ENCODE measurements around the gene SERGEF. TPM values are rescaled to one million over a fixed set of nuclear protein-coding genes. Genes with fewer than 3 reads are reported as not detected.

The SERGEF gene
- total RNA-seq, 1 experiment from 2014 or later, result 31.4 TPM

GRCh38 chr11:17816232-17816931, 196.5 kb downstream of the SERGEF start:
- no peak overlapping the region for H4K8ac ChIP-seq (replicated peaks; ENCODE audit: insufficient read length, low read depth, low read length)
- Mint-ChIP-seq H3K4me1 (no peaks in the 10 kb centered on the region), H3K4me3 (no peak overlapping the region), H3K9me3 (no peaks in the 10 kb centered on the region), H3K27me3 (ENCODE audit: low read depth) (no peaks in the 10 kb centered on the region; the same call in 1 of the 2 replicates), H3K36me3 (ENCODE audit: insufficient read depth in 1 of 3, low read depth in 3 of 3) (no peaks in the 10 kb centered on the region), H3K27ac (peak overlapping the region in 1 of 3 experiments; percentile 46; a peak in 2 of 7 replicates)
- no peak overlapping the region for H3K18ac ChIP-seq (ENCODE audit: insufficient read length, low read depth, low read length)
- H3K27ac ChIP-seq (ENCODE audit: insufficient read length, low read depth, low read length), result no peak overlapping the region
- no peaks in the 10 kb centered on the region for H3K9me3 ChIP-seq (ENCODE audit: control insufficient read depth, low read depth, low read length)
- no peak overlapping the region for H2BK5ac ChIP-seq (ENCODE audit: insufficient read length, low read length)
- no peak overlapping the region for H3K56ac ChIP-seq (ENCODE audit: insufficient read length, low read depth, low read length)
- no peaks in the 10 kb centered on the region; the same call in 1 of the 2 replicates for H3K4me1 ChIP-seq (ENCODE audit: insufficient read depth, low read length)
- no peak overlapping the region for H4K91ac ChIP-seq (ENCODE audit: insufficient read length, low read depth, low read length)
- H3K79me1 ChIP-seq (ENCODE audit: insufficient read depth, low read depth, low read length, poor library complexity, severe bottlenecking), result no peaks in the 10 kb centered on the region
- no peaks in the 10 kb centered on the region for H3K23me2 ChIP-seq (ENCODE audit: insufficient read length, low read depth, low read length, poor library complexity, severe bottlenecking)
- no peak for DNase-seq
- H3K4me2 ChIP-seq (ENCODE audit: insufficient read depth, insufficient read length, low read length), result no peak overlapping the region
- WGBS (ENCODE audit: extremely low coverage, insufficient read length, low lambda C conversion rate), result no CpG with 5 or more reads among the region's 4 CpGs
- no peak overlapping the region for H2BK20ac ChIP-seq (ENCODE audit: low read depth, low read length, poor library complexity, severe bottlenecking)
- no peak overlapping the region for H3K23ac ChIP-seq (ENCODE audit: insufficient read length, low read depth, low read length)
- H4K5ac ChIP-seq (ENCODE audit: insufficient read length, low read depth, low read length), result no peak overlapping the region
- TF ChIP-seq CTCF (conservative IDR thresholded peaks at IDR 0.05), result no peak
- no peak overlapping the region for H2AK5ac ChIP-seq (ENCODE audit: insufficient read length, low read length)
- H3K4ac ChIP-seq (ENCODE audit: low read depth, low read length), result no peak overlapping the region
- H2AFZ ChIP-seq (ENCODE audit: low read length), result no peak overlapping the region
- no peak overlapping the region for H3T11ph ChIP-seq (ENCODE audit: low read length)
- H3K9ac ChIP-seq (ENCODE audit: extremely low read depth, insufficient read length, low read length), result no peak overlapping the region
- no peaks in the 10 kb centered on the region for H3K79me2 ChIP-seq (ENCODE audit: insufficient read depth, low read length)
- H2BK12ac ChIP-seq (ENCODE audit: insufficient read length, low read depth, low read length), result no peak overlapping the region
- H2BK15ac ChIP-seq (ENCODE audit: low read depth, low read length), result no peak overlapping the region
- no peak overlapping the region for H3K14ac ChIP-seq (ENCODE audit: insufficient read depth, low read length)
- H2BK120ac ChIP-seq (ENCODE audit: low read depth, low read length, poor library complexity, severe bottlenecking), result no peak overlapping the region
- no peaks in the 10 kb centered on the region for H4K20me1 ChIP-seq (ENCODE audit: control insufficient read depth, insufficient read depth, insufficient read length)
- no peaks in the 10 kb centered on the region for H3K27me3 ChIP-seq (ENCODE audit: insufficient read depth, low read length)
